Measurements from ENCODE around the gene SOX30. TPM values are rescaled to one million over a fixed set of nuclear protein-coding genes. Genes with fewer than 3 reads are reported as not detected.
A peak's percentile ranks its signal among the peaks of the same experiment; 100 is the strongest.
"Not testable (repeated sequence)": the region's sequence is repeated elsewhere in the genome, so short reads cannot be mapped to it uniquely, and the experiment has no call there.

Gene SOX30
- total and polyA plus RNA-seq, 2 experiments from 2014 or later, result not detected

- no peak overlapping the region for H3K4me3 ChIP-seq
- WGBS (ENCODE audit: low lambda C conversion rate, missing lambda C conversion rate), result 97% methylated on average over 30 of the region's 52 CpGs
- H3K9me2 ChIP-seq (replicated peaks; ENCODE audit: insufficient read depth), result no peaks in the 10 kb centered on the region
- no peaks in the 10 kb centered on the region for H3K36me3 ChIP-seq (replicated peaks; ENCODE audit: insufficient read depth, low read depth)
- H2AFZ ChIP-seq, result no peak overlapping the region
- no peaks in the 10 kb centered on the region for H4K20me1 ChIP-seq (ENCODE audit: insufficient read depth, poor library complexity, severe bottlenecking)
- DNase-seq (ENCODE audit: low spot score), result no peak
- H3K9me3 ChIP-seq (ENCODE audit: low read depth), result no peaks in the 10 kb centered on the region
- H3K27ac ChIP-seq, result no peak overlapping the region
- no peaks in the 10 kb centered on the region for H3K27me3 ChIP-seq
- peaks cover 12% of the 10 kb centered on the region for H3K4me1 ChIP-seq (ENCODE audit: insufficient read depth)
- H3K79me2 ChIP-seq, result no peaks in the 10 kb centered on the region
- no peak overlapping the region for H3K4me2 ChIP-seq
- no peak for TF ChIP-seq EZH2phosphoT487 (IDR thresholded peaks at IDR 0.05; ENCODE audit: low read depth, severe bottlenecking, unreplicated experiment)
- TF ChIP-seq CTCF (IDR thresholded peaks at IDR 0.05; ENCODE audit: poor library complexity), result no peak
- no peak for TF ChIP-seq EZH2 (IDR thresholded peaks at IDR 0.05; ENCODE audit: borderline replicate concordance)
Observed at GRCh38 chr5:157689942-157690689, 37.9 kb upstream of the SOX30 start.

- no peaks in the 10 kb centered on the region for H3K9me3 ChIP-seq (ENCODE audit: low read depth)
- TF ChIP-seq EZH2 (IDR thresholded peaks at IDR 0.05; ENCODE audit: borderline replicate concordance) (no peak), CTCF (IDR thresholded peaks at IDR 0.05; ENCODE audit: poor library complexity) (no peak), EZH2phosphoT487 (IDR thresholded peaks at IDR 0.05; ENCODE audit: low read depth, severe bottlenecking, unreplicated experiment) (no peak)
- no peaks in the 10 kb centered on the region for H3K36me3 ChIP-seq (replicated peaks; ENCODE audit: insufficient read depth, low read depth)
- no peaks in the 10 kb centered on the region for H3K9me2 ChIP-seq (replicated peaks; ENCODE audit: insufficient read depth)
- H4K20me1 ChIP-seq (ENCODE audit: insufficient read depth, poor library complexity, severe bottlenecking), result no peaks in the 10 kb centered on the region
- H3K4me3 ChIP-seq, result no peak overlapping the region
- DNase-seq (ENCODE audit: low spot score), result no peak
- H3K27ac ChIP-seq, result peak overlapping the region; percentile 47
- H2AFZ ChIP-seq, result peak overlapping the region; percentile 45
- no peak overlapping the region for H3K4me2 ChIP-seq
- 100% methylated on average over 1 of the region's 1 CpG for WGBS (ENCODE audit: low lambda C conversion rate, missing lambda C conversion rate)
- H3K27me3 ChIP-seq, result no peaks in the 10 kb centered on the region
- peaks cover 12% of the 10 kb centered on the region for H3K4me1 ChIP-seq (ENCODE audit: insufficient read depth)
- no peaks in the 10 kb centered on the region for H3K79me2 ChIP-seq
Observed at GRCh38 chr5:157687198-157687554, 34.9 kb upstream of the SOX30 start.

GRCh38 chr5:157686276-157687197 is 34.3 kb upstream of the SOX30 start:
- not testable (repeated sequence) for DNase-seq (ENCODE audit: low spot score); H3K9me3 ChIP-seq (ENCODE audit: low read depth); H3K4me3 ChIP-seq; H3K79me2 ChIP-seq; H4K20me1 ChIP-seq (ENCODE audit: insufficient read depth, poor library complexity, severe bottlenecking); H3K27me3 ChIP-seq; H3K9me2 ChIP-seq (replicated peaks; ENCODE audit: insufficient read depth); H3K36me3 ChIP-seq (replicated peaks; ENCODE audit: insufficient read depth, low read depth); H3K4me2 ChIP-seq
- 60% methylated on average over 14 of the region's 14 CpGs for WGBS (ENCODE audit: low lambda C conversion rate, missing lambda C conversion rate)
- H3K4me1 ChIP-seq (ENCODE audit: insufficient read depth), result peaks cover 12% of the 10 kb centered on the region
- peak overlapping the region; percentile 47 for H3K27ac ChIP-seq
- H2AFZ ChIP-seq, result peak overlapping the region; percentile 45

GRCh38 chr5:157682257-157682656 is 30.0 kb upstream of the SOX30 start:
- Histone ChIP-seq H3K79me2 (no peaks in the 10 kb centered on the region), H2AFZ (no peak overlapping the region), H3K27me3 (no peaks in the 10 kb centered on the region), H3K27ac (no peak overlapping the region), H3K4me2 (no peak overlapping the region), H3K9me2 (replicated peaks; ENCODE audit: insufficient read depth) (no peaks in the 10 kb centered on the region), H3K4me1 (ENCODE audit: insufficient read depth) (peaks cover 10% of the 10 kb centered on the region), H3K4me3 (no peak overlapping the region), H3K9me3 (ENCODE audit: low read depth) (no peaks in the 10 kb centered on the region), H3K36me3 (replicated peaks; ENCODE audit: insufficient read depth, low read depth) (no peaks in the 10 kb centered on the region), H4K20me1 (ENCODE audit: insufficient read depth, poor library complexity, severe bottlenecking) (no peaks in the 10 kb centered on the region)
- no peak for TF ChIP-seq CTCF (IDR thresholded peaks at IDR 0.05; ENCODE audit: poor library complexity)
- TF ChIP-seq EZH2 (IDR thresholded peaks at IDR 0.05; ENCODE audit: borderline replicate concordance), result no peak
- TF ChIP-seq EZH2phosphoT487 (IDR thresholded peaks at IDR 0.05; ENCODE audit: low read depth, severe bottlenecking, unreplicated experiment), result no peak
- DNase-seq (ENCODE audit: low spot score), result no peak
- 59% methylated on average over 3 of the region's 3 CpGs for WGBS (ENCODE audit: low lambda C conversion rate, missing lambda C conversion rate)

Data from hepatocyte (in vitro differentiated cells).